ENCODE data around the gene TLCD1. TPM values are rescaled to one million over a fixed set of nuclear protein-coding genes. Genes with fewer than 3 reads are reported as not detected.

Gene TLCD1
- polyA plus RNA-seq, 12 donors = 2.5 to 5.4 (median 3.4) TPM; not detected in 2

DNA sequence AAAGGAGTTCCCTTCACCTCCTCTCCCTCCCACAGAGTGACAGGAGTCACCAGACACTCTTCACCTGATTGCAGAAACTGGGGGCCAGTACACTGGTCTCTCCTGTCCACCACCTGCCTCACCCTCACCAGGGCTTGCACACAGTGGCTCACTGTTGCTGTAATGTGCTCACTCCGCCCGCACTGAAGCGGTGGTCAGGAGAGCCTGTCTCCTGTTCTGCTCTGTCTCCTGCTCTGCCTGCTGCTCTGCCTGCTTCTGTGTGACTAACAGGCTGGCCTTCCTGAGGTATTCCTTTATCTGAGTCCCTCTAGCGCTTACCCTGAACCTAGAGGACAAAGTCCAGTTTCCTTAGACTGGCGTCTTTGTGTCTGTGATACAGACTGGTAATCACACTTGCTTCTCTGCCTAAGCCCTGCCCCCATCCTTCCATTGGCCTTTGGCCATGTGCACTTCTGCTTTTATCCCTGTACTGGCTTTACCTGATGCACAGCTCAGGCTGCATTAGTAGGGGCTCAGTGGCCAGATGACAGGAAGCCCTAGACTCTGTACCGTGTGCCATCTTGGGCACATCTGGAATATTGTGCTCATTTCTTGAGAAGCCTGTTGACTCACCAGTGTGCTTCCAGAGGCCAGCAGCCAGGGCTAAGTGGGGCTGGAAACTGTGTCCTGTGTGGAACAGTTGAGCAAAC lies 27.6 kb downstream of the TLCD1 start:
- DNase-seq = no peak

DNA sequence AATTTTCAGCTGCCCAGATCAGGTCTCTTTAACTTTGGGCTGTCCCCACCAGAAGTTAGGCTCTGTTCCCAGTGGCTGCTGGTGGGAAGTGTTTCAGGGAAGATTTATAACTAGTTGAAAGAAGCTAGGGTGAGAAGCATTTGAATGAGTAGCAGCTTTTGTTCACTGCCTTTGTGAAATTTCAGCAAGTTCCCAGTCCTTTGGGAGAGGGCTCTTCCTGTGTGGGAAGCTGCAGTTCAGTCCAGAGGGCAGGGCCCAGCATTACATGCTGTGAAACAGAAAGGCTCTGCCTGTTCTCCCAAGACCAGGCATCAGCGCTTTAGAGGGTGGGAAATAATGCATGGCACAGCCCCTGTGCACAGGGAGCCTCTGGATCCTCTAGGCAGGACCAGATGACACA lies 32.2 kb downstream of the TLCD1 start:
- DNase-seq = no peak

DNA sequence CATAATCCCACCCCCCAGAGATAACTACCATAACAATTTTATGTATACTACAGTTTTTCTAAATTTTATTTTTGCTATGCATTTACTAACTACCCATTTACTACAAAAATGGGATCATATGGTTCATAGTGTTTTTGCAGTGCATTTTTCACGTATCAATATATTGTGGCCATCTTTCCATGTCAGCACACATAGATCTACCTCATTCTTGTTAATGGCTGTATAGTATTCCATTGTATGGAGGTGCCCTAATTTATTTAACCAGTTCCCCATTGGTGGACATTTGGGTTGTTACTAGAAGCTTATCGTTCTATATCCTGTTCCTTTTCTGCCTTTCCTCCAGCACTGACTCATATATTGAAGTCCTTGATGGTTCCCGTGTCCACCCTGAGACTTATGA lies 37.0 kb downstream of the TLCD1 start:
- no peak for DNase-seq

DNA sequence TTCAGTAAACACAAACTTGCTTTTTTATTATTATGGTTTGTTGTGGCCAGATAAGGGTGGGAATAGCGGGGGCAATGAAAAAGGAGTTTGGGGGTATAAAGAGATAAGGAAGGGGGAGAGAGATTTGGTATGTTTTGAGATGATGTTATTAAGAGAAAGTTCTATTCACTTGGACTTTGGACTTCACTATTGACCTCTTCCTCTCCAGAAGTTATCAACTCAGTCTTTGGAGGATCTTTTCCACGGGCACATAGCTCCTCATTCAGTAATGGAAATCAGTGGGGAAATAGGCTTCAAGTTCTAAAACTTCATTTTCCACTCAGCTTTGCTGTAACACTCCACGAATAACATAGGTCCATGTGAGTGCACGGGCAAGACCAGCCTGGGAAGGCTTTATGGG lies 37.6 kb downstream of the TLCD1 start:
- no peak for DNase-seq

DNA sequence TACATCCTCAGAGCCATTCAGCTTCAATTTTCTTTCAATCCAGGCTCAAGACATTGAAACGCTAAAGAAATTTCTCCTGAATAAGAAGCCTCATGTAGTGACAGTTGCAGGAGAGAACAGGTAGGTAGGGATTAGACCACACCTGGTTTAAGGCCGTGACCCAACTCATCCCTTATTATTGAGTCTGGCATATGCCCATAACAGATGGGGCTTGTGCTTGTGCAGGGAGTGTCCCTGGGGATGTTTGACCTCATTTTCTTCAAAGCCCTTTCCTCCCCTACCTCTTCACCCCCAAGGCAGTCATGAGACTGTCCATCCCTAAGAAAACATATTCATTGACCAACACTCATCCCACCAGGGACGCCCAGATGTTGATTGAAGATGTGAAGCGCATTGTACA lies 39.7 kb downstream of the TLCD1 start:
- DNase-seq = no peak

DNA sequence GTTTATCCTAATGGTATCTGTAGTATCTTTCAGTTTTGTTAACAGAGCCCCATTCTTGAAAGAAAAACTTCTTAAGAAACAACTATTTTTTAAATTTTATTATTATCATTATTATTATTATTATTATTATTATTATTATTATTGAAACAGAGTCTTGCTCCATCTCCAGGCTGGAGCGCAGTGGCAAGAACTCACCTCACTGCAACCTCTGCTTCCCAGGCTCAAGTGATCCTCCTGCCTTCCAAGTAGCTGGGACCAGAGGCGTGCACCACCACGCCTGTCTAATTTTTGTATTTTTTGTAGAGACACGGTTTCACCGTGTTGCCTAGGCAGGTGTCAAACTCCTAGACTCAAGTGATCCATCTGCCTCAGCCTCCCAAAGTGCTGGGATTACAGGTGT lies 40.7 kb downstream of the TLCD1 start:
- no peak for DNase-seq

DNA sequence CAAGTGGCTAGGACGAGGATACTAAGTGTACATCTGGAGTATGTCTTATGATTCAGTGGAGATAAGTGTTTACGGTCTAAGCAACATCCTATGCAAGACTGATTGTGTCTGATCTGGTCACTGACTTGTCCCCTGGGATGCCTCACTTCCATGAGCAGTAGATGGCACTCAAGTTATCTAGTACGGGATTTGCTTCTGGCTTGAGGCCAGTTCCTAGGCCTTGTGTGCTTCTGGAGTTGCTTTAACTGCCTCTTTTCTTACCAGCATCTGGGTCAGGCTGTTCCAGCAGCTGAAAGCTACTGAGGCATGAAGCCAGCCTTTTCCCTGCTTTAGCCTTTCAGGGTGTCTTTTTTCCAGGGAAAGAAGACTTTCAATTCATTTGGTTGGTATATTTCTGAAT lies 41.1 kb downstream of the TLCD1 start:
- DNase-seq = no peak

DNA sequence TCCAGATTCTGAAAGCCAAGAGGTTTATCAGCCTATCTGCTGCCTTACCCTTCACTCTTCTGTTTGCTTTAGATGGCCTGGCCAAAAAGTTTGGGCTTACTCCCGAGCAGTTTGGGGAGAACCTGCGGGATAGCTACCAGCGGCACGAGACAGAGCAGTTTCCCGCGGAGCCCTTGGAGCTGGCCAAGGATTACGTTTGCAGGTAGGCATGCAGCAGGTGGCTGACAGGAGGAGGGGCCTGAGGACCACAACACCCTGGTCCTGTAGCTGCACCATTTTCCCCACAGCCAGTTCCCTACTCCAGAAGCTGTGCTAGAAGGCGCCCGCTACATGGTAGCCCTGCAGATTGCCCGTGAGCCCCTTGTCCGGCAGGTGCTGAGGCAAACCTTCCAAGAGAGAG lies 43.4 kb downstream of the TLCD1 start:
- no peak for DNase-seq

DNA sequence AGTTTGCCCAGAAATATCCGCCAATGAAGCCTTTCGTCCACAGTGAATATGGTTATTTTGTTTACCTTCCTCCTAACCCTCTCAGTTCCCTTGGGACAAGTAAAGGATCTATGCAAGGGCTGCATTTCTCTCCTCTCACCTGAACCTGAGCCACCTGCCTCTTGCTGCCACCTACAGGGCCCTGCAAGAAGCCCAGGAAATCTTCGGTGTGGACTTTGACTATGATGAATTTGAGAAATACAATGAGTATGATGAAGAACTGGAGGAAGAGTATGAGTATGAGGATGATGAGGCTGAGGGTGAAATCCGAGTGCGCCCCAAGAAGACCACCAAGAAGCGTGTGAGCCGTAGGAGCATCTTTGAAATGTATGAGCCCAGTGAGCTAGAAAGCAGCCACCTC lies 50.1 kb downstream of the TLCD1 start:
- no peak for DNase-seq

DNA sequence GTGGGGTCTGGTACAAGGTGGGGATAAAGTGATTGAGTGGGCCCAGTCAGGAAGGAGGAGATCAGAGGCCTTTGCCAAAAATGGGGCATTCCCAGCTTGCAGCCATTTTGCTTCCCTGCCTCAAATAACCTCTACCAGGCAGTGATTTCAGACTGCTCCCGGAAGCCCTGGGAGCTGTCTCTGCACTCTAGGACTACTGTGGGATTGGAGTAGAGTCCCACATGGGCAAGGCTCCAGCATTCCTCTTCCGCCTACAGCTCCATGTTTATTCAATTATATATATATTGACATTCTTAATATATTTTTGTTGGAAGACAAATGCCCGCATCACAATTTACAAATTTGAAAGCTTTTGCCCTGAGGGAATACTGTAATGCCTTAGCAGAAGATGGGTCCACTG lies 50.5 kb downstream of the TLCD1 start:
- DNase-seq = no peak

Other genes starting within 250 kb of the TLCD1 start
- 10 to 100 TPM in 1 of 12 donors, 1 to 10 TPM in 2, under 1 TPM in 1, not detected in 8; 0.13 to 10.7 (median 2.1) TPM for gene FOXN1, start 219.9 kb downstream of the TLCD1 start, polyA plus RNA-seq (ENCODE audit: insufficient read length in 12 of 12)
- 10 to 100 TPM in 11 of 12 donors, not detected in 1; 10.0 to 35.2 (median 14.3) TPM for gene UNC119, start 173.6 kb downstream of the TLCD1 start, polyA plus RNA-seq (ENCODE audit: insufficient read length in 12 of 12)
- gene PIGS, start 154.7 kb downstream of the TLCD1 start, polyA plus RNA-seq (ENCODE audit: insufficient read length in 12 of 12) = 10 to 100 TPM in 11 of 12 donors, not detected in 1; 35.5 to 66.0 (median 45.0) TPM
- 1 to 10 TPM in 9 of 12 donors, under 1 TPM in 1, not detected in 2; 0.85 to 7.5 (median 2.1) TPM for gene ALDOC, start 149.3 kb downstream of the TLCD1 start, polyA plus RNA-seq (ENCODE audit: insufficient read length in 12 of 12)
- gene SPAG5, start 127.2 kb downstream of the TLCD1 start, polyA plus RNA-seq (ENCODE audit: insufficient read length in 12 of 12) = 10 to 100 TPM in 11 of 12 donors, not detected in 1; 13.4 to 40.4 (median 20.9) TPM
- 10 to 100 TPM in 9 of 12 donors, 1 to 10 TPM in 2, not detected in 1; 8.0 to 32.5 (median 16.8) TPM for gene RSKR, start 112.0 kb downstream of the TLCD1 start, polyA plus RNA-seq (ENCODE audit: insufficient read length in 12 of 12)
- gene BLTP2, start 81.1 kb downstream of the TLCD1 start, polyA plus RNA-seq (ENCODE audit: insufficient read length in 12 of 12) = 10 to 100 TPM in 11 of 12 donors, not detected in 1; 47.5 to 88.6 (median 53.1) TPM
- gene SDF2, start 64.3 kb downstream of the TLCD1 start, polyA plus RNA-seq (ENCODE audit: insufficient read length in 12 of 12) = 10 to 100 TPM in 11 of 12 donors, not detected in 1; 31.3 to 49.8 (median 39.7) TPM
- 10 to 100 TPM in 11 of 12 donors, not detected in 1; 36.7 to 76.8 (median 40.9) TPM for gene SUPT6H, start 64.0 kb downstream of the TLCD1 start, polyA plus RNA-seq (ENCODE audit: insufficient read length in 12 of 12)
- gene PROCA1, start 14.3 kb downstream of the TLCD1 start, polyA plus RNA-seq (ENCODE audit: insufficient read length in 12 of 12) = 1 to 10 TPM in 10 of 12 donors, not detected in 2; 1.6 to 9.0 (median 2.5) TPM
- gene RAB34, start 8.4 kb downstream of the TLCD1 start, polyA plus RNA-seq (ENCODE audit: insufficient read length in 12 of 12) = 10 to 100 TPM in 11 of 12 donors, not detected in 1; 49.7 to 98.2 (median 66.4) TPM
- 1,000 to 10,000 TPM in 9 of 12 donors, 100 to 1,000 TPM in 2, not detected in 1; 515 to 1,778 (median 1,509) TPM for gene RPL23A, start 6.2 kb downstream of the TLCD1 start, polyA plus RNA-seq (ENCODE audit: insufficient read length in 12 of 12)
- 1 to 10 TPM in 11 of 12 donors, not detected in 1; 1.8 to 7.8 (median 2.6) TPM for gene NEK8, start 2.6 kb upstream of the TLCD1 start, polyA plus RNA-seq (ENCODE audit: insufficient read length in 12 of 12)
- 10 to 100 TPM in 11 of 12 donors, not detected in 1; 39.4 to 93.0 (median 48.8) TPM for gene TRAF4, start 17.8 kb upstream of the TLCD1 start, polyA plus RNA-seq (ENCODE audit: insufficient read length in 12 of 12)
- gene FAM222B, start 116.6 kb upstream of the TLCD1 start, polyA plus RNA-seq (ENCODE audit: insufficient read length in 12 of 12) = 10 to 100 TPM in 11 of 12 donors, not detected in 1; 10.4 to 21.4 (median 12.9) TPM
- 100 to 1,000 TPM in 1 of 12 donors, 10 to 100 TPM in 10, not detected in 1; 40.2 to 105 (median 44.9) TPM for gene ERAL1, start 128.8 kb upstream of the TLCD1 start, polyA plus RNA-seq (ENCODE audit: insufficient read length in 12 of 12)
- 10 to 100 TPM in 11 of 12 donors, not detected in 1; 49.5 to 78.9 (median 63.5) TPM for gene FLOT2, start 171.5 kb upstream of the TLCD1 start, polyA plus RNA-seq (ENCODE audit: insufficient read length in 12 of 12)
- 1 to 10 TPM in 10 of 12 donors, not detected in 2; 2.1 to 4.9 (median 3.6) TPM for gene DHRS13, start 176.8 kb upstream of the TLCD1 start, polyA plus RNA-seq (ENCODE audit: insufficient read length in 12 of 12)
- 10 to 100 TPM in 11 of 12 donors, not detected in 1; 18.6 to 52.0 (median 28.9) TPM for gene PHF12, start 225.3 kb upstream of the TLCD1 start, polyA plus RNA-seq (ENCODE audit: insufficient read length in 12 of 12)

Data from muscle of arm (tissue), 12 donors.